Hepatocyte (in vitro differentiated cells): ENCODE measurements around the gene SYTL3. TPM values are rescaled to one million over a fixed set of nuclear protein-coding genes. Genes with fewer than 3 reads are reported as not detected.

Experiments used
- DNase-seq: peaks from one replicate; pipeline ENCODE4 v3.0.0-alpha.2; 2016; ENCODE audit warnings: low spot score
- H2AFZ ChIP-seq: fragments of 200-600 bp; sonication (generic); 2 replicates; pipeline ENCODE4 v1.6.0; 2016; ENCODE audit warnings: antibody characterized with exemption, mild to moderate bottlenecking
- H3K27ac ChIP-seq: fragments of 200-600 bp; sonication (generic); 2 replicates; pipeline ENCODE4 v1.5.1; 2016; ENCODE audit warnings: mild to moderate bottlenecking
- H3K27me3 ChIP-seq: fragments of 200-600 bp; sonication (generic); 2 replicates; pipeline ENCODE4 v1.6.1; 2016
- H3K36me3 ChIP-seq: fragments of 200-600 bp; sonication (generic); replicated peaks from 2 replicates; pipeline ENCODE4 v1.5.1; 2016; ENCODE audit warnings: low read depth; ENCODE audit not compliant: insufficient read depth
- H3K4me1 ChIP-seq: fragments of 200-600 bp; sonication (generic); 2 replicates; pipeline ENCODE4 v1.5.1; 2016; ENCODE audit warnings: mild to moderate bottlenecking, moderate library complexity; ENCODE audit not compliant: insufficient read depth
- H3K4me2 ChIP-seq: fragments of 200-600 bp; sonication (generic); 2 replicates; pipeline ENCODE4 v1.6.0; 2016
- H3K4me3 ChIP-seq: fragments of 200-600 bp; sonication (generic); 2 replicates; pipeline ENCODE4 v1.5.1; 2016; ENCODE audit warnings: mild to moderate bottlenecking
- H3K79me2 ChIP-seq: fragments of 200-600 bp; sonication (generic); 2 replicates; pipeline ENCODE4 v1.6.0; 2017; ENCODE audit warnings: mild to moderate bottlenecking
- H3K9me2 ChIP-seq: fragments of 200-600 bp; sonication (generic); replicated peaks from 2 replicates; pipeline ENCODE4 v1.6.0; 2017; ENCODE audit warnings: mild to moderate bottlenecking; ENCODE audit not compliant: insufficient read depth
- H3K9me3 ChIP-seq: fragments of 200-600 bp; sonication (generic); 2 replicates; pipeline ENCODE4 v1.5.1; 2016; ENCODE audit warnings: low read depth, mild to moderate bottlenecking
- H4K20me1 ChIP-seq: fragments of 200-600 bp; sonication (generic); 2 replicates; pipeline ENCODE4 v1.6.0; 2016; ENCODE audit warnings: mild to moderate bottlenecking; ENCODE audit not compliant: insufficient read depth, poor library complexity, severe bottlenecking
- CTCF ChIP-seq: fragments of 200-600 bp; sonication (generic); IDR thresholded peaks from 2 replicates; pipeline ENCODE4 v1.5.1; 2016; ENCODE audit warnings: antibody characterized with exemption, mild to moderate bottlenecking; ENCODE audit not compliant: poor library complexity
- EZH2 ChIP-seq: fragments of 200-600 bp; sonication (generic); IDR thresholded peaks from 2 replicates; pipeline ENCODE4 v1.6.1; 2016; ENCODE audit warnings: antibody characterized with exemption, mild to moderate bottlenecking, borderline replicate concordance
- EZH2phosphoT487 ChIP-seq: fragments of 200-600 bp; sonication (generic); IDR thresholded peaks from one replicate; pipeline ENCODE4 v1.6.1; 2018; ENCODE audit warnings: antibody characterized with exemption, mild to moderate bottlenecking, low read depth, moderate library complexity; ENCODE audit not compliant: unreplicated experiment, severe bottlenecking
- WGBS: methylation state at CpG from one replicate; pipeline ENCODE4 v1.1.6; 2016; ENCODE audit warnings: low lambda C conversion rate; ENCODE audit errors: missing lambda C conversion rate; 5-methylcytosine and 5-hydroxymethylcytosine counted together
- microRNA-seq: library from miRNA; unstranded; fragments of <30 nt; microRNA quantifications from one replicate; pipeline ENCODE4, GENCODE V29; 2017
- polyA plus RNA-seq: library from polyadenylated mRNA; unstranded; fragments of >200 nt; fragmentation: Nextera tagmentation; extraction: Ambion mirVana; gene quantifications from 2 replicates; pipeline ENCODE4 v1.2.1, GENCODE V29; 2016
- small RNA-seq: library from RNA; depleted of rRNA; stranded (forward); fragments of <200 nt; gene quantifications from one replicate; pipeline ENCODE3, GENCODE V24; 2014
- total RNA-seq: library from RNA; depleted of rRNA; stranded (reverse); fragments of >200 nt; gene quantifications from 2 replicates; pipeline ENCODE4 v1.2.3, GENCODE V29; 2014

SYTL3 gene
- total and polyA plus RNA-seq, 2 experiments from 2014 or later, result 1.4 to 1.5 TPM

- Histone ChIP-seq H3K9me2 (no peaks in the 10 kb centered on the region), H3K4me3 (no peak overlapping the region), H3K36me3 (no peaks in the 10 kb centered on the region), H2AFZ (no peak overlapping the region), H4K20me1 (peaks cover 98% of the 10 kb centered on the region), H3K79me2 (peaks cover 100% of the 10 kb centered on the region), H3K4me1 (peaks cover 47% of the 10 kb centered on the region), H3K27me3 (no peaks in the 10 kb centered on the region), H3K27ac (peak overlapping the region; percentile 96), H3K9me3 (no peaks in the 10 kb centered on the region), H3K4me2 (peak overlapping the region; percentile 75)
- no peak for DNase-seq
- TF ChIP-seq EZH2phosphoT487 (no peak), EZH2 (no peak), CTCF (no peak)
- 80% methylated on average over 3 of the region's 3 CpGs for WGBS
Observed at GRCh38 chr6:158813032-158813431, 163.2 kb downstream of the SYTL3 start.

Small RNA genes within 50 kb of the gene (microRNA-seq; reads per million reads assigned to microRNA genes)
- 1.3 reads per million for gene MIR3918
- not detected for gene MIR7161

Small RNA genes within 50 kb of the gene (small RNA-seq; reads per million reads assigned to genes)
- not detected for gene MIR3918
- gene MIR7161, result not detected

Other genes with a start within 250 kb of the SYTL3 start
- 42.0 and 46.9 TPM in 2 replicates for gene TMEM181, start 90.0 kb upstream of the SYTL3 start, total RNA-seq
- gene TMEM181, start 90.0 kb upstream of the SYTL3 start, polyA plus RNA-seq, result 17.9 and 20.0 TPM in 2 replicates
- gene DYNLT1, start 5.3 kb upstream of the SYTL3 start, total RNA-seq, result 81.4 and 82.6 TPM in 2 replicates
- 180 and 219 TPM in 2 replicates for gene DYNLT1, start 5.3 kb upstream of the SYTL3 start, polyA plus RNA-seq
- 395 and 399 TPM in 2 replicates for gene EZR, start 169.3 kb downstream of the SYTL3 start, total RNA-seq
- gene EZR, start 169.3 kb downstream of the SYTL3 start, polyA plus RNA-seq, result 616 and 623 TPM in 2 replicates